ENCODE data around the gene UGP2.

- TF ChIP-seq CTCF (IDR thresholded peaks at IDR 0.05) (no peak), POLR2A (IDR thresholded peaks at IDR 0.05) (no peak)
Measured at GRCh38 chr2:63863707-63864106, 22.0 kb downstream of the UGP2 start.

Data from Peyer's patch (tissue), 4 donors.